HG03432 (cell line): Measurements from ENCODE around the gene KSR2.

ENCODE experiments used
- ATAC-seq: cut with Tn5 transposase; IDR thresholded peaks from one replicate; pipeline ENCODE4 v1.9.1; 2021; ENCODE audit warnings: mild to moderate bottlenecking, moderate library complexity; ENCODE audit not compliant: unreplicated experiment

KSR2 gene

DNA sequence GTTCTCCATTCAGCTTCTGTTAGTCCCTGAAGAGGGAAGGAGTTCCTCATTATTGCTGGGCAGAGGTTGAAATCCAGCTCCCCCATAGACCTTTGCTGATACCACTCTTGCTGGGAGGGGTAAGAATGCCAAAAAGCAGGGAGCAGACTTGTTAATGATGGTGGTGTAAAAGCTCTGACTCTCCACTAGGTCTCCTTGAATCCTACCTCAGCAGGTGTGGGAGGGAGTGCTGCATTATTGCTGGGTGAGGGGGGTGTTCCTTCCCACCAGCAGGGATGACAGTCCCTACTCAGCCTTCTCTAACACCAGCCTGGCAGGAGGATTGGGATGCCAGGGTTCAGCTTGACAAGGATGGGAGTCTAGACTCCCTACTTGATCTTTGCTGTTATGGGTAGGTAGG, 421.6 kb downstream of the KSR2 start:
- ATAC-seq, result no peak

DNA sequence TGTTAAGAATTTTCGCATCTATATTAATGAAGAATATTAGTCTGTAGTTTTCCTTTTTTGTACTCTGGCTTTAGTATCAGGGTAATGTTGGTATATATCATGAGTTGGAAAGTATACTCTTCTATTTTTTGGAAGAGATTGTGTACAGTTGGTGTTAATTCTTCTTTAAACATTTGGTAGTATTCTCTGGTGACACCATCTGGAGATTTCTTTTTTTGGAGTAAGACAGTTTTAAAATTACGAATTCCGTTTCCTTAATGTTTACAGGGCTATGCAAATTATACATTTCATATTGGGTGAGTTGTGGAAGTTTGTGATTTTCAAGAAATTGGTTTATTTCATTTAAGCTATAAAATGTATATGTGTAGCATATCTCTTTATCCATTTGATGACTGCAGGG, 423.6 kb downstream of the KSR2 start:
- no peak for ATAC-seq

DNA sequence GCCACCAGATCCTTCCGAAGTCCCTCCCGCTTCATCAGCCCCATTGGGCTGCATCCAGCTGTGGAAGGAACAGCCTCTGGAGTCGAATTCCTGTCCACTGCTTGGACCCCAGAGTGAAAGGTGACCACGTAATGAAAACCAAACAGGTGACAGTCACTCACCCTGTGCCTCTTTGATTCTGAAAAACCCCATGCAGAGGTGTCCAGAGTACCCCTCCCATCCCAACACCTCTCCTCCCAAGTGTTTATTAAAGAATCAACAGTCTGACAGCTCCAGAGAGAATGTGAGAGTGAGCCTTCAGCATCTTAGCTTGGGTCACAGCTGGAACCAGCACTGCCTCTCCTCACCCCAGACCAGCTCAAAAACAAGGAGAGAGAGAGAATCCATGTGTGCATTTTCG, 428.8 kb downstream of the KSR2 start:
- ATAC-seq, result no peak

DNA sequence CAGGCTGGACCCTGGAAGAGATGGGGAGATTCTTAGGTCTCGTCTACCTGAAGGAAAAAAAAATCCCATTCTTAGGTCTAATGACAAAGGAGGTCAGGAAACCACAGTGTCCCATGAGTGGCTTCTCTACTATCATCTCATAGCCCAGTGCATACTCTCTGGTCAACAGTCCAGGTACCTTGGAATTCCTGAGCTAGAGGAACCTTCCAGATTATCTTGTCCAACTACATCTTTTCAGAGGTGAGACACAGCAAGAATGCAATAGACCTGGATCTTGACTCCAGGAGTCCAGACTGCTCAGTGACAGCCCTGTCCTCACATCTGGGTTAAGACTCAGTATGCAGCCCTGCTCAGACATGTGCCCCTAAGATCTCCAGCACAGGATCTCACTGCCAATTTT, 429.9 kb downstream of the KSR2 start:
- ATAC-seq, result no peak

DNA sequence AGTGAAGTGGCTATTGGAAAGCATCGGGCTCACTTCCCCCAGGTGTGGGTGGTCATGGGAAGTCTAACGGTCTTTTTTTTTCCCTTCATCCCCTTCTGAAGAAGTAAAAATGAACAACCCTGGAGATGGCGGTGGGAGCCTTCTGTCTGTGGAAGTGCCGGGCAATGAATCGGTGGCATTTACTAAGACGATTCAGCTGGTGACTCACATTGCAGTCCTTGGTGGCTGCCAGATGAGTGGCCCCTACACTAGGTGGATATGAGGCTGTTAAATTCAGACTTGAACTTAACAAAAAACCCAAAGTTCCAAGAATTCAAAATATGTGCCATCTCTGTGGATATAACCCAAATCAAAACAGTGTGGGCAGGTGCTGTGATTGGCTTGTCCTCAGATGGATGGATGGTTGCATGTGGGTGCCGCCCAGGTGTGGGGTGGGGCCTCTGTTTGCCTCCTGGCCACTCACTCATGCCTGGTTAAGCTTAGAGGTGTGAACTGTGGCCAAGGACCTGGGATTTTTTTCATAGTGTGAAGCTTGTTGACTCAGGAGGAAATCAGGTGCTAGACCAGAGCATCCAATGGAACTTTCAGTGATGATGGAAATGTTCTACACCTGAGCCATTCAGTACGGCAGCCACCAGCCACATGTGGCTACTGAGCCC, 430.6 kb downstream of the KSR2 start:
- no peak for ATAC-seq

DNA sequence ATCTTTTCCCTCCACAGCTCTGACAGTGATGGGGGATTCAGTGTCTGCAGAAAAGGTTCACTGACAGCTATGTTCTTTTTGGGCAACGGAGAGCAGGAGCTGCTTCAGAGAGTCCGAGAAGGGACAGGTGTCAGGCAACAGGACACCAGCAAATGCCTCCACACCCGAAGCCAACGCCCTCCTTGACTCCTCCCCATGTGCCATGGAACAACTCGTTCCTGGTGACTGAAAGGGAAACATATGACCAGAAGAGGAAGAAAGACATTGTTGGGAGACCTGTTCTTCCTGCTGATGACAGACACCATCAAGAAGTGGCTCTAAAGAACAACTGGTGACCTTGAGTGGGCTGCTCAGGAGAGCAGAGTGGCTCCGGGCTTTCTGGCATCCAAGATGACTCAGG, 435.1 kb downstream of the KSR2 start:
- no peak for ATAC-seq

DNA sequence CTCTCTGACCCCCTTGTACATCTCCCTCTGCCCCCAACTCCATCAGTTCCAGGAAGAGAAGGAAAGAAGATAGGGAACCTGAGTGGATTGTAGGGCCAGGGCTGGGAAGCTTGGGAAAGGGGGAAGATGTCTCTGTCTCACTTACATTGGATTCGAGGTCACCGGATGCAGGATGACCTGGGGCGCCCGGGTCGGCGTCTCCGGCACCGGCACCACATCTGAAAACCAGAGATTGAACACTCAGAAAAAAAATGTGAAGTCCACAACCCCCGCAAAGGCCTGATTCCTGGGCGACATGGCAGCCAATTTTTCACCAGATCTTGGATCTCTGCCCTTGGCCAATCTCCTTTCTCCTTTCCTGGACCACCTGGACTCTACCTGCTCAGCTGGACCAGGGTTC, 438.0 kb downstream of the KSR2 start:
- ATAC-seq, result no peak

DNA sequence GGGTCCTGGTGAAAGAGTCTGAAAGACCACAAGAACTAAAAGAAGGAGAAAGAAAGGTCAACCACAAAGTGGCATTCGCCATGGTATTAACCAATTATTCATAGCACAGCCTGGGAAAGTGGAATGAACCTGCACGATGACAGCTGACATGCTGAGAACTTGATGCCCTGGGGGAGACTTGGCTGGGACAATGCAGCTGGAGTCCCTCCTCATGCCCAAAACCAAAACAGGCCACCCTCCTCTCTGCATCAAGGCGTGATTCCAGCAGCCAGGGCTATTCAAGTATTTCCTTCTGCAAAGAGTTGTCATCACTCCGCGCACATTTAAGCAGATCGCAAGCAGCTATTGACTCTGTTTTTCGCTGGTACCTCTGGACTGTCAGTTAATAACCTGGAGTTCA, 440.3 kb downstream of the KSR2 start:
- ATAC-seq, result no peak

DNA sequence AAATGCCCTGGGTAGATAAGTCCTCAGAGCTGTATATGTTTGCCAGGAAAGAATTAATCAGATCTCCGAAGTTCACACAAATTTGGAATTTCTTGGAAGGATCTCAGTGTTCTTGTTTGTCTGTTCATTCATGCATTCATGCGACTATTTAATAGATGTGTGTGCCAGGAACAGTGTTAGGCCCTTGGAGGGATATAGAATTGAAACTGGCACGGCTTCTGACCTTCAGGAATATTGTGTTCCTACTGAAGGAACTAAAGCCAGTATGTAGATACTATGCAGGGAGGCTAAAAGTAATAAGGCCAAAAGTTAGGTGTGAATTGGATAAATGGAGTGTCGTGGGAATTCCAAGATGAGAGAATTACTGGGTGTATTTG, 441.3 kb downstream of the KSR2 start:
- no peak for ATAC-seq

DNA sequence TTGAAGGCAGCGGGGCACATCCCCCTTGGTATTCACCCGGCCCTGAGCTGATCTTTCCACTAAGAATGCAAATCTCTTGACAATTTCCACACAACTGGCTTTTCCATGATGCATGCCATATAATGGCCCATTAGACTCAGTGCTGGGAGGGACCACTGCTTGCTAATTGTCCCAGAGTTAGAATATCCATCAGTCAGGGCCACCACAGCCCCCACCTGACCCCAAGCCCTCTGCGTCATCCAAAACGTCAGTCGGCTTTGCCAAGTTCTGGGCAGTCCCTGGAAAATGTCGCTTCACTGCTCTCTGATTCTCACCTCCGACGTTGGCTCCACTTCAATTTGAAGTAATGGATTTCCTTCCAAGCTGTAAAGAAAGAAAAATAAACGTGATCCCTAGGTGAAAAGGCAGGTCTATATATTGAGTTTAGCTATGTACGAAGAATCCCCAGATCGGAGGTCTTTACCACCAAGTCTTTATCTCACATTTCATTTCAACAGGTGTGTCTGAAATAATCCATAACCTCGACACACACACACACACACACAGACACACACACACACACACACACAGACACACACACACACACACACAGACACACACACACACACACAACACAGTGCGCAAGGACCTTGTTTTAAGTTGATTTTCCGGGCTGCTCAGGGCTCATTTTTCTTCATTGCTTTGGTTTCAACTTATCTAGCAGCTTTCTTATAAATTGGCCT, 441.9 kb downstream of the KSR2 start:
- no peak for ATAC-seq

DNA sequence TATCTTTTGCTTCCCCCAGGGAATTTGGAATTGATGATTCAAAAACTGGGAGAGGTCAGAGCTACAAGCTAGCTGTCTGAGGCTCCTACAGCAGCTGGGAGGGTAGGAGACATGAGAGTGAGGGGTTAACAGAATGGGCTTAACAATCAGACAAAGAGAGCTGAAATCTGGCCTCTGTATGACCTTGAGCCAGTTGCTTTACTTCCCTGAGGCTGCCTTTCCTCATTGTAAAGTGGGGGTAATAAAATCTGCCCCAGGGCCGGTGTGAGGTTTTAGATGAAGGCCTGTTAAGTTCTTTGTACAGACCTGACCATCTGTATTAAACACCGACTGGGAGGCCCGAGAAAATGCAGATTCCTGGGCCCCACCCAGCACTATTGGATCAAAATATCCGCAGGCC, 443.0 kb downstream of the KSR2 start:
- no peak for ATAC-seq

DNA sequence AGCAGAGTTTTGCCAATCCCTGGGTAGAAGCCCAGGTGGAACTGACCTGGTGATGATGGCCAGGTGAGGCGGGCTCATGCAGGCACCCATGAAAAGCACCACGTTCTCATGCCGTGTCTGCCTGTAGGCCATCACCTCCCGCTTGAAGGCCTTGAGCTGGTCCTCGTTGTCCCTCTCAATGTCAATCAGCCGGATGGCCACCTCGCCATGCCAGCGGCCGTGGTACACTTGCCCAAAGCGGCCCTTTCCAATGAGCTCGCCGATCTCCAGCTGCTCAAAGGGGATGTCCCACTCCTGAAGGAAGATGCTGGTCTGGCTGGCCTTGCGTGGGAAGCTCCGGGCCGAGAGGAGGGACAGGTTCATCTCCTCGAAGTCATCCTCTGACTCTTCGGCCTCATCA, 444.0 kb downstream of the KSR2 start:
- no peak for ATAC-seq

DNA sequence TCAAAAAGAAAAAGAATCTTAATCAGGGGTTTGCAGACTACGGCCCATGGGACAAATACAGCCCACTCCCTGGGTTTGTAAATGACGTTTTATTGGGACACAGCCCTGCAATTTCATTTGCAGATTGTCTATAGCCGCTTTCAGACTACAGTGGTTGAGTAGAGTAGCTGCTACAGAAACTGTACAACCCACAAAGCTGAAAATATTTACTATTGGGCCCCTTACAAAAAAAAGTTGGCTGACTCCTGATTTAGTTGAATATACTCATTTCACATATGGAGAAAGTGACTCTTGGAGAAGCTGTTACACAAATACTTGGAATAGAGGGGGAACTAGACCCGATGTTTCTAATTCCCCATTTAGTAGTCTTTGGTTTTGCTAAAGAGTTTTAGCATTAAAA, 444.8 kb downstream of the KSR2 start:
- no peak for ATAC-seq

DNA sequence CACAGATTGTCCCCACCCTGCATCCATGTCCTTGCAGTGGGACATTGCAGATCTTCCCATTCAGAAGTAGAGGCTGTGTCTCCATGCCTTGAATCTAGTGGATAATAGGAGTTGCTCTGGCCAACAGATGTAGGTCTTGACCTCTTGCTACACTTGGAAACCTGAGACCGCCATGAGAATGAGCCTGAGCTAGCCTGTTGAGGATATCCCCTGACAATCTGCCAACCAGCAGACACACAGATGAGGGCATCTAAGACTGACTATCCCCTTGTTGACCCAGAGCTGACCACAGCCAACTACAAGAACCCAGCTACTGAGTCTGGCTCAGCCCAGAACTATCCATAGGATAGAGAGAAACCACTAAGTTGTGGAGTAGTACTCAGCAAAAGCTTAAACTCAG, 446.2 kb downstream of the KSR2 start:
- ATAC-seq, result no peak

DNA sequence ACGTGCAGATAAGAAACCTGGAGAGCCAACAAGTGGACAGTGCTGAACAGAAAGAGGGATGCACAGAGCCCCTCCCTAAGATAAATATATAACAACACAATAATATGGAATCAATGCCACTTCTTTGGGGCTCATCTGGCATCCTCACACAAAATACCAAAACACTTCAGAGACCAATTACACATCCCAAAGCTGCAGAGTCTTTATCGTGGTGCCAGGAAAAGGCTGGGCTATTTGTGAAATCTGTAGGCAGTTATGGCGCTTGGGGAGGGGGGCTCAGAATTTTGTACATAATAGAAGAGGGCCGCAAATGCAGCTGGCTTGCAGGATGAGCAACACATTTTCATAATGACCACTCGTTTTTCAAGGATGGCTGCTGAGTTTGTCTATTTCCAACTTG, 446.9 kb downstream of the KSR2 start:
- ATAC-seq, result no peak

DNA sequence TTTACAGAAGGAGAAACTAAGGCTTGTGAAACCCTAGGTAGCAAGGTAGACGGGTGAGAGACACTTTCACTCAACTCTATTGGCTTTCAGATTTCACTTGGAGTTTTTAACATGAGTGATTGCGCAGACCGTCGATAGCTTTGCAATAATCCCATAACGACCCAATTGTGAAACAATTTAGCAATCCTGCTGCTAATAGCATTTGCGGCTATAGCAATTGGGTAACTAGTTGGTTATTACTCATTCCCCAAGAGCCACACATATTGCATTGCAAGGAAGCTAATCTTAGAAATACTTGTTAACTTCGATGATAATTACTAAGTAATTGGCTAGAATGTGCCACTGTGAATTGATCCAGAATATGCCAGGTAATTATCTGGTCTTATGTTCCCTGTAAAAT, 447.4 kb downstream of the KSR2 start:
- no peak for ATAC-seq

DNA sequence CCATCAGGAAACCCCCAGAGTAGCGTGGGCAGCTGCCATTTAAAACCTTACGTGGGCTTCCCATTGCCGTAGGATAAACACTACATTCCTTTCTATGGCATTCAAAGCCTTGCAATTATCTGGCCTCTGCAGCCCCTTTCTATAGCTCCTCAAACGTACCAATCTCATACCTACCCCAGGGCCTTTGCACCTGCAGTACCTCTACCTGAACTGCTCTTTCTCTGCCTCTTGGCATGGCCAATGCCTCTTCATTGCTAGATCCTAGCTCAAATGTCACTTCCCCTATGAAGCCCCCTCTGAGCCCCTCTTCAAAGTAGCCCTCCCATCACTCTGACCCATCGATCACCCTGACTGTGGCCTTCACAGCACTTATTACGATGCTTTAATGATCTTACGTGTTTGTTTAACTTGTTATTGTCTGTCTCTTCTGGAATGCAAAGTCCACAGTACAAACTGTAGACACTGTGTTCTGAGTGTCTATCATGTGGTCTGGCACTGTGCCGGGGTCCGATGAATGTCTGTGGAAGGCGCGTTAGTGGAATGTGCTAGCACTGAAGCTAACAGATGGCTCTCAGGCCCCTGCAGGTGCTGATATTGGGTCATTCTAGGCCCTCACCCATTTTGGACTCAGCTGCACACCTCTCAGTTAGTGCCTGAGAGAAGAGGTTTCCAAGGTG, 450.1 kb downstream of the KSR2 start:
- ATAC-seq, result no peak

DNA sequence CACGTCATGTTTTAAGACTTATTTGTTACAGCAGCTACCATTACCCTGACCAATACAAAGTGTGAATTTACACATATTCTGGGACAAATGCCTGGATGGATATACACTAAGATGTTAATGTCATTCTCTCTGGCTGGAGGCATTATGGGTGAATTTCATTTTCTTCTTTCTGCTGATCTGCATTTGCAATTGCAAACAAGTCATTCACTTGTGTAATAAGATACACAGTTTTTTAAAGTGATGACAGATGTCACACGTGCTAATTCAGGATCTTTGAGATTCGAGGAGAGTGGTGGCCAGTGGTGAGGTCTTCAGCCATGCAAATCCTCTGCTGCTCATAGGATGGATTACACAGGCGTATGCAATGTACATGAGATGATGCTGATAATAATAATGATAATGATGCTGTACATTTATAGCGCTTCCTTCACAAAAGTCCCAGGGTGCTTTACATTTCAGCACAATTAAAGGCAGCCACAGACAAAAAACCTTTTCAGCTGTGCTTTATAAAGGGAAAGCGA, 451.5 kb downstream of the KSR2 start:
- ATAC-seq, result no peak

DNA sequence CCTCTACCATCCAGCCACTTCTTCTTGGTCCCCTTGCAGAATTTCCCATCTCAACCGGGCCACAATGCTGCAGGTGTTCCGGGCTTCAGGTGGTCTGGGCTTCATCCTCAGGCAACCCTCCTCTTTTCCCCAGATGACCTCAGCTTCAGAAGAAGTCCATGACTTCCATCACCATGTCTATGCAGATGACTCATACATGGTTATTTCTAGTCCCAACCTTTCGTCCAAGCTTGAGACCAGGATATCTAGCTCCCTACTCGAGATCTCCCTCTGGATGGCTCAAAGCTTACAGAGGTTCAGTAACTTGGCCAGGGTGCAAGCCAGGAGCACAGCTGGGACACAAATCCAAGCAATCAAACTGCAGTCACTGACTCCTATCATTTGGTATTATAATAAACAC, 452.8 kb downstream of the KSR2 start:
- no peak for ATAC-seq

DNA sequence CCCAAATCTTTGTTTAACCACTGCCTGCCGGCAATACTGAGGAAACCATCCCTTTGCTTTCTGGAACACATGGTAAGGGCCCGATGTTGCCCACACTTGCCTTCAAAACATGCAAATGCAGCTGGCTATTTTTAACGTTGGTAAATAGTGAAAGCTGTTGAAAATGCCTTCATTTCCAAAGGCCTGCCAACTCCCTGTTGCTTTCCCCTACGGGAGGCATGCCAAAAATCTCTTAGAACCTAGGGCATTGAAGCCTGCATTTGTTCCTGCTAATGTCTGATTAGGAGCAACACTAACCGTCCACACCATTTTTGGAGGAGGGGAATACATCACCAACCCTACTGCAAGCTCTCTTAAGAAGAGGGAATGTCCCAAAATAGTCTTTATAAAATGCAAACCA, 454.8 kb downstream of the KSR2 start:
- no peak for ATAC-seq

DNA sequence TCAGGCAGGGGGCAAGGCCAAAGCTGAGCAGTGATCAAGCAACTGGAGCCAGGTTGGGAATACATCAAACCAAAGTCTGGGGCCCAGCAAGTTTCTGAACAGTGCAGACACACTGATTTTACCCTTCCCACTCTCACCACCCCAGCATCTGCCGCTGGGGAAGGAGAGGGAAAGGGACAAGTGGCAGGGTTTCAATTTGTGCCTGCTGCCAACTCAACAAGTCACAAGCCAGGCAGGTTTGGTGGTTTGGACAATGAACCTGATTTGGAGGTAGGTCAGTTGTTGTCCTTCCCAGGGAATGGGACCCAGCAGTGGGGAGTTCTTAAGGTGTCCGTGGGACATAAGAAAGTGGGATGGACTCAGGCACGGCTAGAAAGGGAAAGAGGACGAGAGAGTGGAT, 455.4 kb downstream of the KSR2 start:
- no peak for ATAC-seq

DNA sequence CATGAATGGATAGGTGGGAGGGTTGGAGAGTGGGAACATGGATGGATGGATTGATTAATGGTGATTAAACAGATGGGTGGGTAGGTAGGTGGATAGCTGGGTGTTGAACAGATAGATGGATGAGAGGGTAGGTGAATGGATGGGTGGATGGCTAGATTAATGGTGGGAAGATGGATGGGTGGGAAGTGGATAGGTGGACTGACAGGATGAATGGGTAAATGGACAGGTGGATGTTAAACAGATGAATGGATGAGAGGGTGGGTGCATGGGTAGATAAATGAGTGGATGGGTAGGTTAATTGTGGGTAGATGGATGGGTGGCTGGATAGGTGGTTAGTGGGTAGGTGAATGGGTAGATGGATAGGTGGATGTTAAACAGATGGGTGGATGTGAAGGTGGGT, 460.3 kb downstream of the KSR2 start:
- ATAC-seq, result no peak
